NCI-H187 (cell line): ENCODE measurements around the gene TRPV6.

Source experiments
- DNase-seq, 2 experiments: peaks; one replicate each; lab custom pipeline; 2025; lab: John Stamatoyannopoulos, UW

Gene TRPV6

DNA sequence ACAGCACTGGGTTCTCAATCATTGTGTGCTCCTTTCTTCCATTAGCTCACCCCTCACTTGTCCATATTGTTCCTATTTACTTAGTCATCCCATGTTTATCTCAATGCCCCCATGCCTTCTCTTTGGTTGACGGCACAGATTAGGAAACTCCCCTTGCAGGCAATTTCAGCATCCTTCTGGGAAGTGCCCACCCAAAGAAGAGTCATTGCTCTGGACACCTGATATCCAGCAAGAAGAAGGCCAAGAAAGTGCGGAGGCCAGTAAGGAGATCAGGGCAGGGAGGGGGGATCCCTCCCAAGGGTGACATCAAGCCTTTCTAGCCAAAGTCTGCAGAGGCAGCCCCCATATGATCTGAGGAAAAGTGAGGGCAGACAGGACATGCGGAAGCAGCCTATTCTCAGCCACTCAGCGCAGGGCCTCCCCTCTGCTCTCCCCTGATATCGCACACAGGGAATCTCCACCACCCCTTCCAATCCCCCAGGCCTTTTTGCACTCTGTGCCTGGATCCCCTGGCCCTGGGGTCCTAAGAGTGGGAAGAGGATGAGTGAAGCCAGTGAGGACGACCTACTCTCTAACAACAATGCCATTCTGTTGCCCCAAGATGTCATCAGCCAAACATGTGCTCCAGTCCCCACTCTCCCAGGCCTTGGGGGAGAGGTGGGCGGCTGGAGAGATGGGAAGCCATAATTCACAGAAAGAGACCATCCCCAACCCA, 1.8 kb downstream of the TRPV6 start:
- no peak for DNase-seq

DNA sequence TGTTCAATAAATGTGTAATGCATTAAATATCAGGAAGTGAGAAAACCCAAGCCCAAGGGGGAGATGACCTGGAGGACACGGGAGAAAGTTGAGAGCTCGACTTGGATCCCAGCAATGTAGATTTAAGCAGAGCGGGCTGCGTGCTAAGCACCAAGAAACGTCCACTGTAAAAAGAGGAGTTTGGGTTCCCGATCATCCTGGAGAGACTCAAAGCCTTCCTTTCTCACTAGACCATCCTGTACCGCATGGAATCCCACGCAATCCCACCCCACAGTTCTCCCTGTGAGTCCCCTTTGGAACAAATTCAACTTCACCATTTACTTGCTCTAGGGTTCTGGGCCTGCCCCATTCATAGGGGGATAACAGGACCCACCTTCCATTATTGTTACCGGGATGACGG, 2.4 kb downstream of the TRPV6 start:
- DNase-seq = no peak

DNA sequence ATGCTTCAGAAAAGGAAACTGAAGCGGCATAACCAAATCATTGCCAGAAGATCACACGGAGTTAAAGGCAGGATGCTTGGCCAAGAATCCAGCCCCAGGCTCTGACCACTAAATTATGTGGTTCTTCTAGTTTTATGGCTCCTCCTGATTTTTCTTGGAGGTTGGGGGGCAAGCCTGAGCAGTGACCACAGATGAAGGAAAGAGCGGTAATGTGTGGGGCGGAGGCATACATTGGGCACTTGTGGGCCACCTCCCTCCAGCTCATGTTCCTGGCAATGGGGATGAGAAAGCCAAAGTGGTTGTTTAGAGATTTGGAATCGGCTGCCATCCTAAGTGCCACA, 3.2 kb downstream of the TRPV6 start:
- no peak for DNase-seq

DNA sequence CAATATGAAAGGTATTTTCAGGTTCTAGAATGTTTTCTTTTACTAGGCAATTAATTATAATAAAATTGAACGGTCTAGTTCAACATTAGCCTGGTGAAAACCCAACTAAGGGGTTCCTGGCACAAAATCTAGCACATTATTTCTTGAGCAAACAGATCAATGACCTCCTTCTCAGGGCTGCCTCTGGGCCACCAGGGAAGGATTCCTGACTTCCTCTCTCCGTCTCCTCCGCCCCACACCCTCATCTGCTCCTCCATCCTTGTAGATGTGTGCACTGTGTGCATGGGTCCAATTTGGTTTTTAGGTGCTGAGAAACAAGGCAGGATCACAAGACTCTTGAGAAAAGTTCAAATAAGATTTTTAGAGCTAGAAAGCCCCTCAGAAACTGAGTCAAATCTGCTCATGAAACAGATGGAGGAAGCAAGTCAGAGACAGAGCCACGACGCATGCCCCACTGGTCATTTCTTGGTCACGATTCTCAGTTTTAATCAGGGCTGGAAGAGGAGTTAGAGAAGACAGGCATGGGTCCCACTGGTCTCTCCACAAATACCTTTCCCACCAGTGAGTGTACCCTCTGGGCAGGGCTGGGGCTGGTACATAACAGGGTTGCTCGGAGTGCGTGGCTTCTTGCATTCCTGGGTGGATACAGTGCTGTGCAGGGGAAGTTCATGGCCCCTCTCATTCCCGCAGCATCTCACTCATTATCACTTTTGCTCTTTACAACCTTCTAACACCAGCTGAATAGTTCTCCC, 3.8 kb downstream of the TRPV6 start:
- DNase-seq = no peak

DNA sequence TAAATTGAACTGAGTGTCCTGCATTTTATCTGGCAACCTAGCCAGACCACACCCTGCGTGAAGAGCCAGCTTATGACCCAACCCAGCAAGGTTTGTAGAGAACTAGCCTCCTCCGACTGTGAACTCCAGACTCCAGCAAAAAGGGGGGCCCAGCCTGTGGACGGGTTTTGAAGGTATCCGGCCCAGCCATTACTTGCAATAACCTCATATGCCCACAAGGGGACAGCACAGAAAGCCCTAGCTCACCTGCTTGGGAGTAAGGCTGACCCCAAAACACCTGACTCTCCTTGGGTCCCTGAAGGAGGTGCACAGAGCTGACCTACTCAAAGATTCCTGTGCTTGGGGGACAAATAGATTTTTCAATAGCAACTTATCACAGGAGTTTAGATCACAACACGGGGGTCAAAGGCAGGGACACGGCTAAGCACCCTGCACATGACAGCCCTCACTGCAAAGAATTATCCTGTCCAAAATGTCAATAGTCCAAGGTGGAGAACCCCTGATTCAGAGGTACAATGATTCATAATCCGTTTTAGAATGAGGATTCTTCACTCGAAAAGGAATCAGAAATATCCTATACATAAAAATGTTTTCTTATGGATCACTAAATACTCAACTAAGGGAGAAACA, 4.6 kb downstream of the TRPV6 start:
- no peak for DNase-seq

DNA sequence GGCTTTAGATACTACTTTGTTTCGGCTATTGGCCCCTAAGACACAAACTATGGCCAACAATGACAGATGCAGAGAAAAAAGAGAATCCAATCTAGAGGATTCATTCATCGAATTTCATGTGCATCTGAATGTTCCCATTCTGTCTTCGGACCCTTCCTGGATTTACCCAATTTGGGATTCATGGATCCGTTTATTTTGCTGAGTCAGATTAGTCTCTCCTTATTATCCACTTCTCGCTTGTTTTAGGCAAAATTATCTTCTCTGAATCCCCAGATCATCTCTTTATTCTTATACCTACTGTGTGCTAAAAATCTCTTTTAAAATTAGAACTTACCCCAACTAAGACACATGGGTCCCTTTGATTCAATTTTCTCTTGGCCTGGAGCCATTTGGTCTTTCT, 6.5 kb downstream of the TRPV6 start:
- DNase-seq = no peak

DNA sequence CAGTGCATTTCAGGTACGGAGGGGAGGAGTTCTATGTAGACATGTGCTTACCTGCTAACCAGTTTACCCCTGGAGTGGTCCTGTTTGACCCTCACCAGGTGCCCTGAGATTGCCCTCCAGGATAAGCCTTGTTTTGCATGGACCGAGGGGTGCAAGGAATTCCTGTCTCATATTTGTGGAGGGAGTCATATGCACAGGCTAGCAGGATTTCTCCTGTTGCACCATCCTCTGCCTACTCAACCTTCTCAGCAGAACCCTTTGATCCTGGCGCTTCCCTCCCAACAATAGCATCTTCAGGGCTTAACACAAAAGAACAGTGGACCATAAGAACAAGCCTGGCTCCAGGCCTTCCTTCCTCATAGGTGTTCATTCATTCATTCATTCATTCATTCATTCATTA, 7.2 kb downstream of the TRPV6 start:
- DNase-seq = no peak

DNA sequence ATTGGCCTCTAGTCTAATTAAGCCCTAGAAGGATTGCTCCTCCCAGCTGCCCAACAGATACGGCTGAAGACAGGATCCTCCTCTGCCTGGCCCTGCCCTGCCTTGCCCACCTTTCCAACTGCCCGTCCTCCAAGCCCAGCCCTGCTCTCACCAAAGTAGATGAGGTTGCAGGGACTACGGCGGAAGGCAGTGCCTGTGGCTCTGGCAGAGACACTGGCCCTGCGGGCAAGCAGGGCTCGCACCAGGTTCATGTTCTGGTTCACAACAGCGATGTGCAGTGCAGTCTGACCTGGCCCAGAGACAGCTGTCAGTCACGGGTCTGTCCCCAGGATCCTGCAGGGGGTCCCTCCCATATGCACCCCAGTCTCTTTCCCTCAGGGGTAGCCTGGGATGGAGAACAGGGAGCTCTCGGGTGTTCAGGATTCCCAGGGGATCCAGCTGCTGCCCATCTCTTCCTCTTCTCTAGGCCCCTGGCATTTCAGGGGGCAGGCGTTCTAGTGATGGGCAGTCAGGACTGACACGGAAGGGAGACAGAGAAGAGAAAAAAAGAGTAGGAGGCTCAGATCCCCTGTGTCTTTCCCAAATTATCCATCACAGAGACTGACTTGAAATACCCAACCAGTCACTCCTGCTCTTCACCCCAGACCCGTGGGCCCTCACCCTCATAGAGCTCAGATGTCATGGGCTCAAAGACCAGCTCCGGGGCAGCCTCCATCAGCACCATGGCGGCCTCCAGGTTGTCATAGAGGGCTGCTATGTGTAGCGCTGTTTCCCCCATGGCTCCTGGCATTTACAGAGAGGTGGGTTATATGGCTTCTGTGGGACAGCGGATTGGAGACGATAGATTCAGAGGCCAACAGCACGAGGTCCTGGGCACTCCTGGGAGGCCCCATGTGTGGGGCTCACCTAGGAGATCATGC, 8.3 kb downstream of the TRPV6 start:
- DNase-seq = no peak

DNA sequence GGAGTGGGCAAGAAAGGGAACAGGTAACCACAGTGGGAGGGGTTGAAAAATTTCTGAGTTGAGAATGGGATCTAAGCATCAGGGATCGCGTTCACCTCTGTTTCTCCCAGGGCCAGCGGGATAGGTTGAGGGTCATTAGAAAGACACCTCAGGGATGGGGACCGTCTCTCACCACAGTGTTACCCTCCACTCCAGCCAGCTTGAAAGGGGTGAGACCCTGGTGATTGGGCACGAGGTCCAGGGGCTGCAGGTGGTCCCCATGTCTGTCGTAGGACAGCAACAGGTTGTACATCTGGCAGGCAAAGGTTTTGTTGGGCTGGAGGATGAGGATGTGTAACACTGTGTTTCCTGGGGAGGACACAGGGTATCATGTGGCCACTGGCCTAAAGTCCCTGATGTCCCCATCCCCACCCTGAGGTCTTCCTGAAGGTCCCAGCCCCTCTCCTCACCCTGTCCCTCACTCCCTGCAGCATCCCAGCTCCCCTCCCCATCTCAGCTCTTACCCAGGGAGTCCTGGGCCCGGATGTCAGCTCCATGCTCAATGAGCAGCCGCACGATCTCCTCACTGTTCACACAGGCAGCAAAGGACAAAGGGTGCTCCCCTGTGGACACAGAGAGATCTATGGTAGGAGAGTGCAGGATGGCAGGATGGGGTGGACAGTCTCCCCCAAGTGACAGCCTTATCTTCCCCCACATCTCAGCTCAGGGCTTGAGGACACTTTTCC, 9.1 kb downstream of the TRPV6 start:
- no peak for DNase-seq

DNA sequence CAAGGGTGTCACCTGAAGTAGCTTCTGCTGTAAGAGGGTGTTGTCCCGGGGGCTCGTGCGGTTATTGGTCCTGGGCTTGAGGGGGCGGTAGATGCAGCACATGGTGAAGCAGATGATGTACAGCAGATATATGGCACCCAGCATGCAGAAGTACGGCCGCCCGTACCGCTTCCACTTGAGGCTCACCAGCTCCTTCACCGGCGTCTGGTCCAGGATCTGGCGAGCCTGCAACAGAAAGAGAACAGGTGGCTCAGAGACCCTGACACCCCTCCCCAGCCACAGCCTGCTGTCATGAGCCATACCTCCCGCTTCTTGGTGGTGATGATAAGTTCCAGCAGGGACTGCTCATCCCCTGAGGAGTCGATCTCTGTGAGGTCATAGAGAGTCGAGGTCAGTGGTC, 10.1 kb downstream of the TRPV6 start:
- DNase-seq = no peak

DNA sequence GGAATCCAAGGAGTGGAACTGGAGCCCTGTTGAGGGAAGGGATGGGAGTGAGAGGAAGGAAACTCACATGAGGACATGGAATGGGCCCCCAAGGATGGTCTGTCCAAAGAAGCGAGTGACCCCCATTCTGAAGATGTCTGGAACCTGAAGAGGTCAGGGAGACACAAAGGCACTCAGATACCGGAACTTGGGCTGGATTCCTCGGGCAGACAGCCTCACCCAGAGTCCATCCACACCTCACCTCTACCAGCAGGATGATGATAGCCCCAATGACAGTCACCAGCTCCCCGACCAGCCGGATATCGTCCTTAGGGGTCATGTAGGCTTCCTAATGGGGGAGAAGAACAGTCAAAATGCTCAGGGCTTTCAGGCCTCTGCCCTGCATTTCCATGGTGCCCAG, 10.7 kb downstream of the TRPV6 start:
- DNase-seq = no peak

DNA sequence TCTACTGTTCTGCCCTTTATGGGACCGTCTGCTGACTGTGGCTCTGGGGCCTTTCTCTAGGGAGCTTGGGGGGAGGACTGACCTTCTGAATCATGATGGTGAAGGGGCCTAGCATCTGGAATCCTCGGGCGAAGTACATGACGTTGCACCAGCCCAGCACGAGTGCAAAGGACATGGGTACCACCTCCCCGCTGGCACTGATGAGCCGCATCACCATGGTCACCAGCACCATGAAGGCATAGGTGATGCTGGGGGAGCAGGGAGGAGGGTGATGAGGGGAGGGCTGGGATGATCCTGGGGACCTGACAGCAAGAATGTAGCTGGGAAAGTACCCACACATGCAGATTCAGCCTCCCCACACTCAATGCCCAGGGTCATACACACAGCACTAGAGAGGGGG, 11.1 kb downstream of the TRPV6 start:
- DNase-seq = no peak

DNA sequence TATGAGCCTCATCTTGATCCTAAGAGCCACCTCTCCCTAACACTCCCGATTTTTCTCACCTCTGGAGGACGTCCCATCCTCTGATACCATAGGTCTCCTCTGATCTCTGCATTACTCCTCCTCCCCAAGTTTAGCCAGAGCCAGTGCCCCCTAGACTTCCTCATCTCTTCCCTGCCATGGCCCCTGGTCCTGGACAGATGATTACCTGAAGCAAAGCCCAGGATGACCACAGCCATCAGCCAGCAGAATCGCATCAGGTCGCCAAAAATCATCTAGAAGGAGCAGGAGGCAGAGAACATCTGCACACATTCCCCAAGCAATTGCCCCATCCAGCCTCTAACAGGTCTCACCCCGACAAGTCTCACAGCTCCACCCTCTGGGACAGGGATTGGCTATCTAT, 11.7 kb downstream of the TRPV6 start:
- DNase-seq = no peak

DNA sequence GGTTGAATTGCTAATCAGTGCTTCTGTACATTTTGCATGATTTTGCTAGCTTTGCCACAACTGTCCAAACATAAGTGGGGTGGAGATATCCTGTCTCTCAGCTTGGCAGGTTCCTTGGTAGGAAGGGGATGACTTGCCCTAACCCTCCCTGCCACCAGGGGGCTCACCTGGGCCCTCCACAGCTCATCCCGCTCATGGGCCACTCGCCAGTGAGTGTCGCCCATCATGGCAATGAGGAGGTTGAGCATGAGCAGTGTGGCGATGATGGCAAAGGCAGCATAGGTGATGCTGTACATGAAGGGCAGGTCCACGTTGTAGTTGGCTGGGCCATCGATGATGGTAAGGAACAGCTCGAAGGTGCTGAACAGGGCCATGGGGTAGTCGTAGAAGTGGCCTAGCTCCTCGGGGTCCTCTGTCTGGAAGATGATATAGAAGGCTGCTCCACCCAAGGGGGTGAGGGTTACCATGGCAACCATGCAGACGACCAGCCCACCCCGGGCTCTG, 12.2 kb downstream of the TRPV6 start:
- no peak for DNase-seq

DNA sequence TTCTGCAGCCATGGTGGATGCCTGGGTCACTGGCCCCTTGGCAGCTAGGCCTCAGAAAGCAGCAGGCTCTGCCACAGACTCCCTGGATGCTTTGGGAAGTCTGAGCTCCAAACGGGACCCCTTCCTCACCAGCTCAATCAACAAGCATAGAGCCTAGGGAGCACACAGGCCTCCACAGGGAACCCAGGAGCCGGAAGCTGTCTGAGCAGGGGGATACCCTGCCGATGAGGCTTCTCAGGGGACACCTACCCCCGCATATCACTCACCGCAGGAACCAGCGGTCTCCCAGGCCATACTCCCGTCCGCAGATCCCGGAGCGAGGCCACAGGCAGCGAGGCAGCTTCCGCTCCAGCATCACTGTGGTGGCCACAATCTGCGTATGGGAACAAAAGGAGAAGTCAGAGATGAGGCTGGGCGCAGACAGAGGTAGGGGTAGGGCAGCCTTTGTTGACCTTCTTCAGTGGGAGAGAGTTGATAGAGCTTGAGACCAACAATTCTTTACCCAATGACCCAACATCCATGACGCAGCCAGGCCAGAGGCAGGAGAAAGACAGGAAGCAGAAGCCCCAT, 13.4 kb downstream of the TRPV6 start:
- DNase-seq = no peak

DNA sequence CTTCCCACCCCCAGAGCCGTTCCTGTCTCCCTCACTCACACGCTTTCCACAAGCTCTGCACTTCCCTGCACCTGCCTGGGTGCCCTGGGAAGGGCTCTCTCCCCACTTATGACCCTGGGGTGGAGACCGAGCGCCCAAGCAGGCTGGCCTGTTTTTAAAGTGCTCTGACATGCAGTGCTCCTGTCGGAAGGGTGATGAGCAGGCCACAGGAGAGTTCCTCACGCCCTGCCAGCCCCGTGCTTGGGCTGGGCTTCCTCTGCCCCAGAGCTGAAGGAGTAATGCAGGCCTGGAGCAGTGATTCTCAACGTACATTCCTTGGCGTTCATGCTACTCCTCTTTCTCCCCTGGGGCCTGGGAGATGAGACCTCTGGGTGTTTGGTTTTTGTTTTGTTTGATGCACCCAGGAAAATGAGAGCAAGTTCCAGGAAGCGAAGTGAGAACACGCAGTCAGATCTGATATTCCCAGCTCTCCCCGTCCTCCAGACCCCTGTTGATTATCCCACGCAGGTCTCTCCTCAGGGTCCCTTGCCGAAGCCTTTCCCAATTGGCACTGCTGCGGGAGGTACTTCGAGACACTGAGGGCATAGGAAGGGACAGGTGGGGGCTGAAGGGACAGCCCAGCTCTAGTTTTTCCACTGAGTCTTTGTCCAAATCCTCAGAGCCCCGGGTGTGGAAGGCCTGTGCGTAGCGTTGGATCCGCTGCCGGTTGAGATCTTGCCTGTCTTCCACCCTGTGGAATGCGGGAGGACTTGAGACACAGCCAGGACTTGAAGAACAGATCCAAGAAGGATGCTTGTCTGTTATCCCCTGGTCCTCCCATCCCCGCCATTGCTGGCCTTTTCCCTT, 14.1 kb downstream of the TRPV6 start:
- DNase-seq = no peak

DNA sequence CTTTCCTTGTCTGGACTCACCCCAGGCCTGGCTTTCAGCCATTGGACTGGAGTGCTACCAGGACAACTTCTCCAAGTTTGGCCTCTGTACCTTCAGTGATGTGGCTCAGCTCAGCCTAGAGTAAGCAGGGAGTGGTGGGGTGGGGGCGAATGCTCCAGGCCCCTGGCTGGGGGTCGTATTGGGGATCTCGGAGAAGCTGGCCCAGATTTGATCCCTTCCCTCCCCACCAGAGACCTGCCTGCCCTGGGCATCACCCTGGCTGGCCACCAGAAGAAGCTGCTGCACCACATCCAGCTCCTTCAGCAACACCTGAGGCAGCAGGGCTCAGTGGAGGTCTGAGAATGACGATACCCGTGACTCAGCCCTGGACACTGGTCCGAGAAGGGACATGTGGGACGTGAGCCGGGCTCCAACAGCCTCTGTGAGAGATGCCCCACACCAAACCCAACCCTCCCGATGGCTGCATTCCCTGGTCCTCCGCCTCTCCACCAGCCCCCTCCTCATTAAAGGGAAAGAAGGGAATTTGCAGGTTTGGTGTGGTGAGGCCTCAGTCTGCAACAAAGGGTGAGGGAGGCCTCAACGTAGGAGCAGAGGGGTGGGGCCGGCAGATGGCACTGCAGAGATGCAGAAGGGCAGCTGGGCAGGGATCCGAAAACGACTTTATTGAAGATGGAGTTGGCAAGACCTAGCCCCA, 14.8 kb downstream of the TRPV6 start:
- no peak for DNase-seq

DNA sequence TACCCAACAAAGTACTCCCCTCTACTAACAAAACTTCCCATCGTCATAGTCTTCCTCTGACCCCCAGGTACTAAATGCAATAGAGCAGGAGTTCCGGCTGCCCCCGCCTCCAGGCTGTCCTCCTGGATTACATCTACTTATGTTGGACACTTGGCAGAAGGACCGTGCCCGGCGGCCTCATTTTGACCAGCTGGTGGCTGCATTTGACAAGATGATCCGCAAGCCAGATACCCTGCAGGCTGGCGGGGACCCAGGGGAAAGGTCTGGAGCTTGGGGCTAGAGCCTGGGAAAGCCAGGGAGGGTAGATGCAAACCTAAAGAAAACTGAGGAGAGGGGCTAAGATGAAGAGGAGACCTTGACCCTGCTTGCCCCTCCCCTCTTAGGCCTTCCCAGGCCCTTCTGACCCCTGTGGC, 15.4 kb downstream of the TRPV6 start:
- no peak for DNase-seq

DNA sequence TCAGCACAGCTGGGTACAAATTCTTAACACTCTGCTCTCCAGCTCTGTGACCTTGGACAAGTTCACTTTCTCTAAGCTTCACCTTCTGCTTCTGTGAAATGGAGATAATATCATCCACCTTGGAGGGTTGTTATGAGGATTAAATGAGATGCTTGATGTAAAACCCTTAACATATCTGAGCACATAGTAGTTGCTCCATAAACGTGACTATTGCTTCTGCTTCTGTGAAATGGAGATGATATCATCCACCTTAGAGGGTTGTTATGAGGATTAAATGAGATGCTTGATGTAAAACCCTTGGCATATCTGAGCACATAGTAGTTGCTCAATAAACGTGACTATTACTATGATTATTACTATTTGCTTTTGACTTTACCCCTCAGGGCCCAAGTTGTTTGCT, 16.1 kb downstream of the TRPV6 start:
- no peak for DNase-seq

DNA sequence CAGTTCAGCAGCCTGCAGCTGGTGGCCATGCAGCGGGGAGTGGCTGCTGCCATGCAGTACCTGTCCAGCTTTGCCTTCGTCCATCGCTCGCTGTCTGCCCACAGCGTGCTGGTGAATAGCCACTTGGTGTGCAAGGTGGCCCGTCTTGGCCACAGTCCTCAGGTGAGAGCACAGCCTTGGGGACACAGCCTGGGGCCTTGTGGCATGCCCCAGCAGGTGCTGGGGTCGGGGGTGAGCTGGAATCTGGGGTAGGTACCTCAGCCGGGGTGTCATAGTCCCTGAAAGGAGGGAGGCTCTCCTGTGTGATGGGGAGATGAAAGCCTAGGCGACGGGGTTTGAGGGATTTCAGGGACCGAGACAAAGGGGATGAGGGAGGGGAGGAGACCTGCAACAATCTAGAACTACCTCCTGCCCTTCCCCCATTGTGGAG, 16.5 kb downstream of the TRPV6 start:
- DNase-seq = no peak
